22Rv1 (cell line): ENCODE measurements around the gene INPP5D.

Experiments
- H3K27ac ChIP-seq: fragments of 450-650 bp; 2 replicates; pipeline ENCODE4 v1.5.1; 2017
- ZFX ChIP-seq: fragments of 450-650 bp; IDR thresholded peaks from 2 replicates; pipeline ENCODE4 v1.6.1; 2017; ENCODE audit warnings: antibody characterized with exemption, borderline replicate concordance
- TF ChIP-seq, protein P1 (sequence below): fragments of 450-650 bp; IDR thresholded peaks from 2 replicates; pipeline ENCODE4 v1.5.1; 2017; ENCODE audit warnings: mild to moderate bottlenecking

INPP5D gene

GRCh38 chr2:233115121-233115520 lies 55.0 kb downstream of the INPP5D start:
- H3K27ac ChIP-seq = no peak overlapping the region
- TF ChIP-seq ZFX = no peak
- TF ChIP-seq, protein P1, sequence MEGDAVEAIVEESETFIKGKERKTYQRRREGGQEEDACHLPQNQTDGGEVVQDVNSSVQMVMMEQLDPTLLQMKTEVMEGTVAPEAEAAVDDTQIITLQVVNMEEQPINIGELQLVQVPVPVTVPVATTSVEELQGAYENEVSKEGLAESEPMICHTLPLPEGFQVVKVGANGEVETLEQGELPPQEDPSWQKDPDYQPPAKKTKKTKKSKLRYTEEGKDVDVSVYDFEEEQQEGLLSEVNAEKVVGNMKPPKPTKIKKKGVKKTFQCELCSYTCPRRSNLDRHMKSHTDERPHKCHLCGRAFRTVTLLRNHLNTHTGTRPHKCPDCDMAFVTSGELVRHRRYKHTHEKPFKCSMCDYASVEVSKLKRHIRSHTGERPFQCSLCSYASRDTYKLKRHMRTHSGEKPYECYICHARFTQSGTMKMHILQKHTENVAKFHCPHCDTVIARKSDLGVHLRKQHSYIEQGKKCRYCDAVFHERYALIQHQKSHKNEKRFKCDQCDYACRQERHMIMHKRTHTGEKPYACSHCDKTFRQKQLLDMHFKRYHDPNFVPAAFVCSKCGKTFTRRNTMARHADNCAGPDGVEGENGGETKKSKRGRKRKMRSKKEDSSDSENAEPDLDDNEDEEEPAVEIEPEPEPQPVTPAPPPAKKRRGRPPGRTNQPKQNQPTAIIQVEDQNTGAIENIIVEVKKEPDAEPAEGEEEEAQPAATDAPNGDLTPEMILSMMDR = no peak

DNA sequence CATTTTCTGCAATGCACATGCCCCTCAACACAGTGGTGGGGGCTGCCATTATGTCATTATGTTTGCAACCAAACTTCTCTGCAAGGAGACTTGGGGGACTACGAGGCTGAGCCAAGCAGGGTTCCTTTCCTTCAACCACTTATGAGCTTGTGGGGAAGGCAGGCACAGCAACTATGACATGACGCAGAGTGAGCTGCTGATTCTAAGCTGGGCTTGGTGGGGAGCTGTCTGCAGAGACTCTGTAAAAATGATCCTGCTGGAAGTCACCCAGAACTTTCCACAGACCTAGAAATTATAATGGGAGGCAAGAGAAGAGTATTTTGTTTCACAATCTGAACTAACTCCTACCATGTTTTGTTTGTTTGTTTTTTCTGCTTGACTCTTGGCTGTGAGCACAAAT lies 55.6 kb downstream of the INPP5D start:
- no peak overlapping the region for H3K27ac ChIP-seq
- TF ChIP-seq, protein P1 = no peak
- no peak for TF ChIP-seq ZFX

GRCh38 chr2:233116946-233117345 lies 56.8 kb downstream of the INPP5D start:
- TF ChIP-seq, protein P1 = no peak
- TF ChIP-seq ZFX = no peak
- no peak overlapping the region for H3K27ac ChIP-seq

GRCh38 chr2:233117351-233117750 lies 57.2 kb downstream of the INPP5D start:
- no peak for TF ChIP-seq ZFX
- TF ChIP-seq, protein P1 = no peak
- H3K27ac ChIP-seq = no peak overlapping the region

DNA sequence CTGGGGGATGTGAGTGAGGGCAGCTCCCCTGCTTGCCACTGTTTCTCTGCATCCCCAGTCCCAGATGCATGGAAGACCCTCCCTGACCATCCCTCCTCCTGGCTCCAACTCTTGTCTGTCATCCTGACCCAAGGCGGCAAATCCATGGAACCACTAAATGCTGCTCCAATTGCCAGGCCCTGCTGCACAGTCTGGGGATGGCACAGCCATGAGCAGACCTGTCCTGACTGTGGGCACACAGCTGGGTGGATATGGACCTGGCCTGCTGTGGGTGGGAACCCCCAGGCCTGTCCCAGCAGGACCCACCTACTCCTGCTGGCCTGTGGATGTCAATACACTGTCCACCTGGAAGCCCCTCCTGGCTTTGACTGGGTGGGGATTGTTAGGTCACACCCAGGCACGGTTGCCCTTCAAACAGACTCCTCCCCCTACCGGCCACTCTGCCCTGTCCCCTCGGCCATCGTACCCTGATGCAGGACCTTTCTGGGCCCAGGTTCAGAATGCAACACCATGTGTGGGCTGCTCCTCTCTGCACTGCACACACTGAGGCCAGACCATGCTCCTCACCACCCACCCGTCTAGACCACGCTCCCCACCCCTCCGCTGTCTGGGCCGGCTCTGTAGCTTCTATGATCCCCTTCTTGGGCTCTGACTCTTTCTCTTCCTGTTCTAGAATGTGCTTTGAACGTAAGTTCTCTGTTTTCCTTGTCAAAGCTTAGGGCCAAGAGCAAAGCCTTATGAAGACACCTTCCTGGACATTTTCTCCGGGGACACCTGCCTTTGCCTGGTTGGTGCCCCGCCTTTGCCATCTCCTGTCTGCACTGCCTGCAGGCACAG lies 57.9 kb downstream of the INPP5D start:
- no peak overlapping the region for H3K27ac ChIP-seq
- no peak for TF ChIP-seq ZFX
- TF ChIP-seq, protein P1 = no peak

DNA sequence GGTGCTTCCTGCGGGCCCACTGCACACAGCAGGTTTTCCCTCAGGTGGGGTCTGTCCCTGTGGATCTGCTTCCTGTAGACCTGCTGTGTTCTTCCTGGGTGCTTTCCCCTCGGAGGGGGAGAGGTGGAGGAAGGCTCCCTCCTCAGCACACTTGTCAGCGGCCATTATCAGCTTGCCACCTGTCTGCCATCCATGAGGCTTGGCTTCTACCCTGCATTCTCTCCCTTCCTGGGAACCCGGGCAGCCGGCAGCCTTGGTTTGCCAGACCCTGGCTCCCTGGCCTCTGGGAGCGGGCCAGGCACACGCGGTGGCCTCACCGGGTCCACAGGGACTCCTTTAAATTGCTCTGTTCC lies 58.5 kb downstream of the INPP5D start:
- TF ChIP-seq, protein P1 = no peak
- TF ChIP-seq ZFX = no peak
- H3K27ac ChIP-seq = no peak overlapping the region

DNA sequence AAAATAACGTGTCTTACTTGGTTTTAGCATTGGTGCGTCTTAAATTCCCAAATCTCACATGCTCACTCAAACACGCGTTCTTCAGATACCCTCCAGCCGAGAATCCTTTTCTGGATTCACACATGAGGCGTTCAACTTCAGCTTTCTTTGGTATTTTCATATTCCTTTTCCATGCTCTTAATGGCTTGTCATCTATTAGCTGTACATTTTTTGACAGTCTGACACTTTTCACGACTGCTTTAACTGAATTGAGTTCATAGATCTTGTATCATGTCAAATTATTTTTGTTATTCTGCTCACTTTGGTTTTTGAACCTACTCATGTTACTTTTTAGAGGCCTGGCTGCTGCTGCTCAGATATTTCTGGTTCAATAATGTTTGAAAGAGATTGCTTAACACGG lies 59.0 kb downstream of the INPP5D start:
- H3K27ac ChIP-seq = no peak overlapping the region
- TF ChIP-seq ZFX = no peak
- TF ChIP-seq, protein P1 = no peak
